Body of pancreas (tissue), 4 donors: ENCODE measurements around the gene EPS8. TPM values are rescaled to one million over a fixed set of nuclear protein-coding genes. Genes with fewer than 3 reads are reported as not detected.
"Not testable (repeated sequence)": the region's sequence is repeated elsewhere in the genome, so short reads cannot be mapped to it uniquely, and the experiment has no call there.

Experiments
- ATAC-seq: fragments of 150-250 bp; one replicate; pipeline ENCODE4 v1.9.1; 2016
- DNase-seq, 4 donors: peaks; one replicate each; pipeline ENCODE4 v3.0.0-alpha.2; 2019
- H3K27ac ChIP-seq, 4 donors: fragments of 200-600 bp; sonication (generic); 1 replicate in 3 of 4; 2 replicates in 1 of 4; pipeline versions ENCODE4 v1.5.1 to v1.6.1; 2016 to 2019; ENCODE audit warnings: mild to moderate bottlenecking in 1 of 4, mixed read lengths in 1 of 4, moderate library complexity in 1 of 4
- H3K27me3 ChIP-seq, 2 donors: fragments of 200-600 bp; sonication (generic); one replicate each; pipeline ENCODE4 v1.6.0; 2016; ENCODE audit warnings: mild to moderate bottlenecking in 1 of 2
- H3K36me3 ChIP-seq, 2 donors: fragments of 200-600 bp; sonication (generic); replicated peaks in 1 of 2; 2 replicates each; pipeline ENCODE4 v1.5.1; 2016; ENCODE audit warnings: low read depth in 2 of 2; ENCODE audit not compliant: insufficient read depth in 1 of 2
- H3K4me1 ChIP-seq: fragments of 200-600 bp; sonication (generic); one replicate; pipeline ENCODE4 v1.6.0; 2016
- H3K4me3 ChIP-seq, 2 donors: fragments of 200-600 bp; sonication (generic); 1 replicate in 1 of 2; 2 replicates in 1 of 2; pipeline ENCODE4 v1.5.1; 2016 to 2019
- H3K9me3 ChIP-seq, 3 donors: fragments of 200-600 bp; sonication (generic); 1 replicate in 2 of 3; 2 replicates in 1 of 3; pipeline ENCODE4 v1.5.1; 2016
- POLR2A ChIP-seq, 3 donors: fragments of 450-650 bp; IDR thresholded peaks; one replicate each; pipeline ENCODE4 v1.6.1; 2016; ENCODE audit warnings: antibody characterized with exemption in 3 of 3, mild to moderate bottlenecking in 2 of 3
- WGBS, 2 donors: methylation state at CpG; one replicate each; pipeline ENCODE4 v1.1.5; 2017; 5-methylcytosine and 5-hydroxymethylcytosine counted together
- intact Hi-C: fragments of 100-400 bp; cut with DNase I; formaldehyde crosslinking; loops from one replicate; pipeline ENCODE4 v1.15.1; 2023
- total RNA-seq, 2 donors: library from RNA; depleted of rRNA; stranded (reverse); fragments of >200 nt; gene quantifications; one replicate each; pipeline ENCODE4 v1.1.0, GENCODE V29; 2016
- TF ChIP-seq, protein P1 (sequence below), 7 experiments: fragments of 450-650 bp in 4 of 7; fragments of 200-600 bp in 3 of 7; sonication (generic) in 3 of 7; IDR thresholded peaks; one replicate each; pipeline ENCODE4 v1.5.1; 2016 to 2019; ENCODE audit warnings: antibody characterized with exemption in 7 of 7

EPS8 gene
- total RNA-seq, 2 donors from 2014 or later: 31.6 to 41.2 TPM

- WGBS, 2 donors: 58 to 78% methylated on average over 4 of the region's 4 CpGs
- Histone ChIP-seq H3K27ac (no peak overlapping the region), H3K36me3 (peaks cover 0 to 4% of the 10 kb centered on the region in 2 donors), H3K9me3 (no peaks in the 10 kb centered on the region), H3K27me3 (no peaks in the 10 kb centered on the region), H3K4me1 (no peaks in the 10 kb centered on the region), H3K4me3 (no peak overlapping the region)
- intact Hi-C loops: no loop called here
- TF ChIP-seq, protein P1, sequence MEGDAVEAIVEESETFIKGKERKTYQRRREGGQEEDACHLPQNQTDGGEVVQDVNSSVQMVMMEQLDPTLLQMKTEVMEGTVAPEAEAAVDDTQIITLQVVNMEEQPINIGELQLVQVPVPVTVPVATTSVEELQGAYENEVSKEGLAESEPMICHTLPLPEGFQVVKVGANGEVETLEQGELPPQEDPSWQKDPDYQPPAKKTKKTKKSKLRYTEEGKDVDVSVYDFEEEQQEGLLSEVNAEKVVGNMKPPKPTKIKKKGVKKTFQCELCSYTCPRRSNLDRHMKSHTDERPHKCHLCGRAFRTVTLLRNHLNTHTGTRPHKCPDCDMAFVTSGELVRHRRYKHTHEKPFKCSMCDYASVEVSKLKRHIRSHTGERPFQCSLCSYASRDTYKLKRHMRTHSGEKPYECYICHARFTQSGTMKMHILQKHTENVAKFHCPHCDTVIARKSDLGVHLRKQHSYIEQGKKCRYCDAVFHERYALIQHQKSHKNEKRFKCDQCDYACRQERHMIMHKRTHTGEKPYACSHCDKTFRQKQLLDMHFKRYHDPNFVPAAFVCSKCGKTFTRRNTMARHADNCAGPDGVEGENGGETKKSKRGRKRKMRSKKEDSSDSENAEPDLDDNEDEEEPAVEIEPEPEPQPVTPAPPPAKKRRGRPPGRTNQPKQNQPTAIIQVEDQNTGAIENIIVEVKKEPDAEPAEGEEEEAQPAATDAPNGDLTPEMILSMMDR (IDR thresholded peaks at IDR 0.05): no peak
- TF ChIP-seq POLR2A (IDR thresholded peaks at IDR 0.05): no peak
- no peak for ATAC-seq
- no peak for DNase-seq
These were observed 168.2 kb downstream of the EPS8 start for GRCh38 chr12:15620741-15621539.

GRCh38 chr12:15616495-15616894 is 172.7 kb downstream of the EPS8 start:
- intact Hi-C loops, DNase-seq, H3K36me3 ChIP-seq, H3K27ac ChIP-seq, H3K27me3 ChIP-seq, ATAC-seq, H3K4me3 ChIP-seq, H3K4me1 ChIP-seq, H3K9me3 ChIP-seq: not testable (repeated sequence)
- 77 to 82% methylated on average over 8 of the region's 8 CpGs for WGBS, 2 donors

DNA sequence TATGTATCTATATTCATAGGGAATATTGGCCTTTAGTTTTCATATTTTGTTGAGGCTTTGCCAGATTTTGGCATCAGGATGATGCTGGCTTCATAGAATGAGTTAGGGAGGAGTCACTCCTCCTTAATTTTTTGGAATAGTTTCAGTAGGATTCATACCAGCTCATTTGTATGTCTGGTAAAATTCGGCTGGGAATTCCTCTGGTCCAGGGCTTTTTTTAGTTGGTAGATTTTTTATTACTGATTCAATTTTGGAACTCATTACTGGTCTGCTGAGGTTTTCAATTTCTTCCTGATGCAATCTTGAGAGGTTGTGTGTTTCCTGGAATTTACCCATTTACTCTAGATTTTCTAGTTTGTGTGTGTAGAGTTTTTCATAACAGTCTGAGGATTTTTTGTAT is 175.2 kb downstream of the EPS8 start:
- no peaks in the 10 kb centered on the region for H3K36me3 ChIP-seq
- ATAC-seq (no peak), DNase-seq (no peak)
- H3K4me1 ChIP-seq: no peaks in the 10 kb centered on the region
- no peak overlapping the region for H3K27ac ChIP-seq
- no peak for TF ChIP-seq POLR2A (IDR thresholded peaks at IDR 0.05)
- TF ChIP-seq, protein P1 (IDR thresholded peaks at IDR 0.05): no peak
- WGBS, 2 donors: 88% methylated on average over 1 of the region's 1 CpG
- no peaks in the 10 kb centered on the region for H3K9me3 ChIP-seq
- intact Hi-C loops: no loop called here
- no peaks in the 10 kb centered on the region for H3K27me3 ChIP-seq
- no peak overlapping the region for H3K4me3 ChIP-seq

- H3K4me1 ChIP-seq: no peaks in the 10 kb centered on the region
- no peaks in the 10 kb centered on the region for H3K9me3 ChIP-seq
- H3K4me3 ChIP-seq: no peak overlapping the region
- TF ChIP-seq, protein P1 (IDR thresholded peaks at IDR 0.05): no peak
- TF ChIP-seq POLR2A (IDR thresholded peaks at IDR 0.05): no peak
- no peaks in the 10 kb centered on the region for H3K36me3 ChIP-seq
- WGBS, 2 donors: 27 to 29% methylated on average over 1 of the region's 1 CpG
- intact Hi-C loops: no loop called here
- no peak for DNase-seq
- no peaks in the 10 kb centered on the region for H3K27me3 ChIP-seq
- no peak for ATAC-seq
- H3K27ac ChIP-seq: no peak overlapping the region
These were observed 180.2 kb downstream of the EPS8 start for GRCh38 chr12:15608941-15609340.

GRCh38 chr12:15608406-15608805 is 180.8 kb downstream of the EPS8 start:
- DNase-seq (no peak), ATAC-seq (no peak)
- TF ChIP-seq, protein P1 (IDR thresholded peaks at IDR 0.05): no peak
- TF ChIP-seq POLR2A (IDR thresholded peaks at IDR 0.05): no peak
- no peaks in the 10 kb centered on the region for H3K9me3 ChIP-seq
- H3K27me3 ChIP-seq: no peaks in the 10 kb centered on the region
- no peaks in the 10 kb centered on the region for H3K36me3 ChIP-seq
- no peak overlapping the region for H3K4me3 ChIP-seq
- no peak overlapping the region for H3K27ac ChIP-seq
- H3K4me1 ChIP-seq: no peaks in the 10 kb centered on the region
- 54 to 69% methylated on average over 1 of the region's 1 CpG for WGBS, 2 donors
- intact Hi-C loops: no loop called here
